ENCODE measurements around the gene GMDS. TPM values are rescaled to one million over a fixed set of nuclear protein-coding genes. Genes with fewer than 3 reads are reported as not detected.
"Not testable (repeated sequence)": the region's sequence is repeated elsewhere in the genome, so short reads cannot be mapped to it uniquely, and the experiment has no call there.

GMDS gene
- total RNA-seq, 2 experiments from 2014 or later = 38.4 to 41.3 TPM

DNA sequence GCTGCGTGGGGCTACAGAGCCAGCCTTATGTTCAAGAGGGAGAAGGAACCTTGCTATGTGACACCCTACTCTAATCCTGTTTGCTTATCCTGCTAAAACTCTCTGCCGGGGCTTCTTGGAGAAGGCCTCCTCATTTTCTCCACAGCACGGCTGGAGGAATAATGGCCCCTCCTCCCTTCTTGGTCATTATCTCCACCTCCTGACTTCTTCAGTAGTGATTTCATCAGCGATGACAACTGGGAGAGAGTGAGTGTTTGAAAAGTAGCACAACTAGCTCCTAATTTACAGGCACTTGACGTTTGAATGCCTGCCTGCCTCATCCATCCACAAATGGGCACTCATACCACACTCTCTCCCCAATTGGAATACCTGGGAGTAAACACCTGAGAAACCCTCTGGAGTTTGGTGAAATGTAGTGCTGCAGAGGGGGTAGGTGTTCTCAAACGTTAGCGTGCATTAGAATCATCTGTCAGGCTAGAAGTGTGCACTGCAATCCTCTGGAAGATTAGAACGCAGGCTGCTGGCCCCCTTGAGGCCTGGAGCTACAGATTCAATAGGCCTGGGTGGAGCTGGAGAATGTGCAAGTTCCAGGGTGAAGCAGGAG lies 487.2 kb downstream of the GMDS start:
- DNase-seq = no peak
- no peak overlapping the region for H3K27ac Mint-ChIP-seq
- no peaks in the 10 kb centered on the region for H3K4me1 Mint-ChIP-seq (ENCODE audit: low read depth)
- intact Hi-C loops (cut with micrococcal nuclease) = no loop called here
- no peaks in the 10 kb centered on the region for H3K27me3 Mint-ChIP-seq (ENCODE audit: low read depth)
- peaks cover 18% of the 10 kb centered on the region for H3K36me3 Mint-ChIP-seq (ENCODE audit: low read depth)
- H3K4me3 Mint-ChIP-seq = no peak overlapping the region
- H3K9me3 Mint-ChIP-seq = peaks cover 6% of the 10 kb centered on the region
- CTCF ChIA-PET = interaction anchor here (1.2 kb wide), 1 partner anchor 96 kb away, joined by 3 read pairs; no protein-coding TSS in a partner anchor

DNA sequence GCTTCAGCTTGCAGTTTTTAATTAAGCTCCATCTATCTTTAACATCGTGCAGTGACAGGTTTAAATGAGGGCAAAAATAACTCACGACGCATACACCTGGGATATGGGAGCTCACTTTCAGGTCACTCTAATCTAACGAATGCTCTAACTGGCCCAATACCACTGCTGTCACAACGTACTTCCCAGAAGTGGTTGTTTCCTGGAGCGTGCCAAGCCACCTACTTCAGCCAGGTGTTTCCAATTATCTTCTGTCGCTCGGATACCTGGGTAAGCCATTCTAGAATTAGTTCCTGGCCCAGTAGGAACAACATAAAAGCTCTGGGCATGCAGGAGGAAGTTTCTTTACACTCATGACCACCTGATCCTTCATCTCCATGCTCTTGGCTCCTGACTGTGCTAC lies 488.3 kb downstream of the GMDS start:
- H3K4me1 Mint-ChIP-seq (ENCODE audit: low read depth) = no peaks in the 10 kb centered on the region
- CTCF ChIA-PET = no interaction called here

DNA sequence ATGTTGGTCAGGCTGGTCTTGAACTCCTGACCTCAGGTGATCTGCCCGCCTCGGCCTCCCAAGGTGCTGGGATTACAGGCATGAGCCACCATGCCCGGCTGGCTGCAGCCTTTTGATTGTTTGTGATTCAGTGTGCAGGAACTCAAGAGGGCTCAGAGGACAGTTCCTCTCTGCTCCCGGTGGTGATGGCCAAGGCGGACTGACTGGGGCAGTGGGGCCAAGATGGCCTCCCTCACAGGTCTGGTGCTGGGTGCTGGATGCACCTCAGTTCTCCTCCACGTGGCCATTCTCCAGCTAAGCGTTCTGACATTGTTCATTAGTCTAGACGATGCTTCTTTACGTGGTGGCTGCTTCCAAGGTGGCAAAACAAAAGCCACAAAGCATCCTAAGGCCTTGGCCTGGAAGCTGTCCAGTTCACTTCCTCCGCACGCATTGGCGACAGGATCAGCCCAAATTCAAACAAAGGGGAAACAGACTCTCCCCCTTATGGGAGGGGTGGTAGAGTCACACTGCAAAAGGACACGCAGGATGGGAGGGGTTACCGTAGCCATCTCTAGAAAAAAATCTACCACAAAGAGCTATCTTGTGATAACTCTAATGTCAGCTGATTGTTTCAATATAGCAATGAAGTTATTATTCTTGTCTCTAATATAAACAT lies 488.8 kb downstream of the GMDS start:
- H3K9me3 Mint-ChIP-seq = peaks cover 11% of the 10 kb centered on the region
- H3K36me3 Mint-ChIP-seq (ENCODE audit: low read depth) = peaks cover 25% of the 10 kb centered on the region
- no peaks in the 10 kb centered on the region for H3K4me1 Mint-ChIP-seq (ENCODE audit: low read depth)
- no peaks in the 10 kb centered on the region for H3K27me3 Mint-ChIP-seq (ENCODE audit: low read depth)
- no peak for DNase-seq
- no peak overlapping the region for H3K27ac Mint-ChIP-seq
- CTCF ChIA-PET = no interaction called here
- intact Hi-C loops (cut with micrococcal nuclease) = no loop called here
- no peak overlapping the region for H3K4me3 Mint-ChIP-seq

More for the DNA sequence above, 488.3 kb downstream of the GMDS start:
- no peak for DNase-seq
- Mint-ChIP-seq H3K9me3 (peaks cover 10% of the 10 kb centered on the region), H3K27me3 (ENCODE audit: low read depth) (no peaks in the 10 kb centered on the region), H3K4me3 (no peak overlapping the region), H3K27ac (no peak overlapping the region), H3K36me3 (ENCODE audit: low read depth) (peaks cover 22% of the 10 kb centered on the region)
- intact Hi-C loops (cut with micrococcal nuclease) = no loop called here

DNA sequence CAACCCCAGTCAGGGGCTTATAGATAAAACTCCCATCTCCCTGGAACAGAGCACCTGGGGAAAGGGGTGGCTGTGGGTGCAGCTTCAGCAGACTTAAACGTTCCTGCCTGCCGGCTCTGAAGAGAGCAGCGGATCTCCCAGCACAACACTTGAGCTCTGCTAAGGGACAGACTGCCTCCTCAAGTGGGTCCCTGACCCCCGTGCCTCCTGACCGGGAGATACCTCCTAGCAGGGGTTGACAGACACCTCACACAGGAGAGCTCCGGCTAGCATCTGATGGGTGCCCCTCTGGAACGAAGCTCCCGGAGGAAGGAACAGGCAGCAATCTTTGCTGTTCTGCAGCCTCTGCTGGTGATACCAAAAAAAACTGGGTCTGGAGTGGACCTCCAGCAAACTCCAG lies 494.3 kb downstream of the GMDS start:
- CTCF ChIA-PET = not testable (repeated sequence)
- Mint-ChIP-seq H3K36me3 (ENCODE audit: low read depth) (peaks cover 23% of the 10 kb centered on the region), H3K9me3 (peaks cover 12% of the 10 kb centered on the region)

GRCh38 chr6:1749041-1749440 lies 496.4 kb downstream of the GMDS start:
- intact Hi-C loops (cut with micrococcal nuclease) = no loop called here
- Mint-ChIP-seq H3K27me3 (ENCODE audit: low read depth) (no peaks in the 10 kb centered on the region), H3K4me1 (ENCODE audit: low read depth) (no peaks in the 10 kb centered on the region), H3K9me3 (peaks cover 12% of the 10 kb centered on the region), H3K27ac (no peak overlapping the region), H3K4me3 (no peak overlapping the region), H3K36me3 (ENCODE audit: low read depth) (peaks cover 17% of the 10 kb centered on the region)
- CTCF ChIA-PET = no interaction called here
- DNase-seq = no peak

More for the DNA sequence above, 494.3 kb downstream of the GMDS start:
- H3K4me1 Mint-ChIP-seq (ENCODE audit: low read depth); intact Hi-C loops (cut with micrococcal nuclease); H3K27ac Mint-ChIP-seq; H3K4me3 Mint-ChIP-seq; H3K27me3 Mint-ChIP-seq (ENCODE audit: low read depth); DNase-seq: not testable (repeated sequence)

GRCh38 chr6:1747531-1747930 lies 497.9 kb downstream of the GMDS start:
- intact Hi-C loops (cut with micrococcal nuclease) = no loop called here
- Mint-ChIP-seq H3K4me1 (ENCODE audit: low read depth) (no peaks in the 10 kb centered on the region), H3K4me3 (no peak overlapping the region), H3K36me3 (ENCODE audit: low read depth) (peaks cover 11% of the 10 kb centered on the region), H3K9me3 (peaks cover 2% of the 10 kb centered on the region), H3K27ac (no peak overlapping the region), H3K27me3 (ENCODE audit: low read depth) (no peaks in the 10 kb centered on the region)
- CTCF ChIA-PET = no interaction called here
- DNase-seq = no peak

DNA sequence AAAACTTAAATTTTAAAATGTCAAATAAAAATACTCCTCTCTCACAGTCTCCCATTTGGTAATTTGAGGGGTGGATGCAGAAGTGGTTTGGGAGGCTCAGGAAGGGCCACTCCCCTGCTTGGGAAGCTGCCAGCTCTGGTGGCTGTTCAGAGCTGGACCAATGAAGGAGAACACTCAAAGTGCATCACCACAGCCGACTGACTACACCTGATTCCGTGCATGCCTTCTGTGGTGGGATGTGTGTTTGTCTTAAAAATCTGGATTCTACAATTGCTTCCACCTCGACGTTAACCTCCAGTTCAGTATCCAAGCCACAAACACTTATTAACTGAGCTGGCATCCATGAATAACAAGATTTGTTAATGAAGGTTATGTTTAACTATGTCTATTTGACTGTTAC lies 498.4 kb downstream of the GMDS start:
- no peak for DNase-seq
- Mint-ChIP-seq H3K27me3 (ENCODE audit: low read depth) (no peaks in the 10 kb centered on the region), H3K27ac (no peak overlapping the region), H3K36me3 (ENCODE audit: low read depth) (peaks cover 9% of the 10 kb centered on the region), H3K4me1 (ENCODE audit: low read depth) (no peaks in the 10 kb centered on the region), H3K9me3 (peaks cover 2% of the 10 kb centered on the region), H3K4me3 (no peak overlapping the region)
- CTCF ChIA-PET = no interaction called here
- intact Hi-C loops (cut with micrococcal nuclease) = no loop called here

- Mint-ChIP-seq H3K27me3 (ENCODE audit: low read depth) (no peaks in the 10 kb centered on the region), H3K4me1 (ENCODE audit: low read depth) (no peaks in the 10 kb centered on the region), H3K4me3 (no peak overlapping the region), H3K27ac (no peak overlapping the region), H3K36me3 (ENCODE audit: low read depth) (peaks cover 4% of the 10 kb centered on the region), H3K9me3 (no peaks in the 10 kb centered on the region)
- no peak for DNase-seq
- intact Hi-C loops (cut with micrococcal nuclease) = no loop called here
- CTCF ChIA-PET = no interaction called here
These were observed 499.6 kb downstream of the GMDS start for GRCh38 chr6:1745814-1746213.

- intact Hi-C loops (cut with micrococcal nuclease) = no loop called here
- H3K27me3 Mint-ChIP-seq (ENCODE audit: low read depth) = no peaks in the 10 kb centered on the region
- no peak overlapping the region for H3K4me3 Mint-ChIP-seq
- peaks cover 4% of the 10 kb centered on the region for H3K36me3 Mint-ChIP-seq (ENCODE audit: low read depth)
- H3K4me1 Mint-ChIP-seq (ENCODE audit: low read depth) = no peaks in the 10 kb centered on the region
- CTCF ChIA-PET = no interaction called here
- DNase-seq = no peak
- no peak overlapping the region for H3K27ac Mint-ChIP-seq
- no peaks in the 10 kb centered on the region for H3K9me3 Mint-ChIP-seq
These were observed 500.9 kb downstream of the GMDS start for GRCh38 chr6:1744543-1744942.

- Mint-ChIP-seq H3K27me3 (ENCODE audit: low read depth) (no peaks in the 10 kb centered on the region), H3K36me3 (ENCODE audit: low read depth) (peaks cover 5% of the 10 kb centered on the region), H3K4me1 (ENCODE audit: low read depth) (no peaks in the 10 kb centered on the region), H3K4me3 (no peak overlapping the region), H3K27ac (no peak overlapping the region), H3K9me3 (no peaks in the 10 kb centered on the region)
- intact Hi-C loops (cut with micrococcal nuclease) = no loop called here
- no peak for DNase-seq
- CTCF ChIA-PET = no interaction called here
These were observed 505.7 kb downstream of the GMDS start for GRCh38 chr6:1739680-1740079.

DNA sequence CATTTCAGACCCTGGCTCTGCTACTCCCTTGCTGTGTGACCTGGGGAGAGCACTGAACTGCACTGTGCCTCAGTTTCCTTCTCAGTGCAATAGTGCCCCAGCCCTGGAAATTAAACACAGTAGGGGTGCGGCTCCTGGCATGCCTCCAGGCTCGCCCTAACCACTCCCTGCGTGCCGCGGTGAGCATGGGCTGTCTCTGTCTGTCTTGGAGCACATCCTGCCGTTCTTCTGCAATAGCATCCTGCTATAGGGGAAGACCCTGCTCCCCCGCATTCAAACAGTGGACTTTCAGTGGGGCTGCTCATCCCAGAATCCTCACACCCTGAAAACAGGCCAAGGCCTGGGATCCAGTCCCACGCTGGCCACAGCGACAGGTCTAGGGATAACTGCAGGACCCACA lies 506.2 kb downstream of the GMDS start:
- Mint-ChIP-seq H3K36me3 (ENCODE audit: low read depth) (peaks cover 5% of the 10 kb centered on the region), H3K9me3 (no peaks in the 10 kb centered on the region), H3K4me3 (no peak overlapping the region), H3K4me1 (ENCODE audit: low read depth) (no peaks in the 10 kb centered on the region), H3K27me3 (ENCODE audit: low read depth) (no peaks in the 10 kb centered on the region), H3K27ac (no peak overlapping the region)
- CTCF ChIA-PET = no interaction called here
- intact Hi-C loops (cut with micrococcal nuclease) = no loop called here
- no peak for DNase-seq

DNA sequence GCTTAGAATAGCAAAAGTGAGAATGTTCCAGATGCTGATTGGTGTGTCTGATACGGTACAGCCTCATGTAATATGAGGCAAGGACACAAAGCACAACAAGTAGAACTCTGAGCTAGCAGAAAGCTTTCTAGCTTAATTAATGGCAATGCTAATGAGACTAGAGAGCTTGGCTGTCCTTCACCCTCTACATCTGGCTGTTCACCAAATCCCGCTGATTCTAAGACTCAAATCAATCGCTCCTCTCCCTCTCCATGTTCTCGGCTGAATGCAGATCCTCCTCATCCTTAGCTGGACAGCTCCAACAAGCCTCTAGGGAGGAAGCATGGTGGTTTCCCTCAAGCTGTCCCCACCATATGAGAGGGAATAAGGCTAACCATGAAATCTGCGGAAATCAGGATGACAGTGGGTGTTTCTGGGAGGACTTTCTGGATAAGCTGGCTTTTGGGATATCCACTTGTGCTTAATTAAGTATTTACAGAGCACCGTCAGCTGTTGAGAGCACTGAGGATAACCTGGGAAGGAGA lies 506.8 kb downstream of the GMDS start:
- intact Hi-C loops (cut with micrococcal nuclease) = no loop called here
- Mint-ChIP-seq H3K4me3 (no peak overlapping the region), H3K9me3 (no peaks in the 10 kb centered on the region), H3K4me1 (ENCODE audit: low read depth) (no peaks in the 10 kb centered on the region), H3K27me3 (ENCODE audit: low read depth) (no peaks in the 10 kb centered on the region), H3K36me3 (ENCODE audit: low read depth) (peaks cover 7% of the 10 kb centered on the region), H3K27ac (no peak overlapping the region)
- DNase-seq = no peak
- CTCF ChIA-PET = no interaction called here

All from activated naive CD4-positive, alpha-beta T cell treated with anti-CD3 and anti-CD28 coated beads for 36 hours (primary cell).